ENCODE measurements around the gene BNC2.

Gene BNC2

GRCh38 chr9:16414451-16414850 is 456.0 kb downstream of the BNC2 start:
- no peak overlapping the region for H3K4me3 ChIP-seq (ENCODE audit: low read depth, low read length)
- no peak for DNase-seq (ENCODE audit: low read depth)
- no peak for TF ChIP-seq CTCF (IDR thresholded peaks at IDR 0.05; ENCODE audit: insufficient read depth, low read depth, low read length, missing control alignments)

DNA sequence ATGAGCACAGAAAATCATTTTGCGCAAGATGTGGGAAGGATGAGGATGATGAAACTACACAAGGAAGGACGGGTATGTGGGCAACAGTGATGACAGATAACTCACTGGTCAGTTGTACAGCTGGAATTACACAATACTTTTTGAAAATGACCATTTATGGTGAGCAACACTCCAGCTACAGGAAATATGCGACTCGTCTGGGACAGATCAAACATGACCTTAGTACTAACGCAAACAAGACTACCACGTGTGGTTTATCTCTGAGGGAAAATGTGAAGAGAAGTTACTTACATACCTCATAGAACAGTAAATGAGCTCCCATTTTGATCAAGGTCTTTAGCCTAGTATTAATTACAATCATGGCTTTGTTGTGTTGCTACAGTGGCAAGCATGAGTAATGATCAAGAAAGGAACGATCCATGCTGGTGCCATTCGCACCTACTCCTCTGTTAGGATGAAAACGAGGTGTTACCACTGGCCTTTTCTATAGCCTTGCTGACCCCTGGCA is 456.9 kb downstream of the BNC2 start:
- H3K4me3 ChIP-seq (ENCODE audit: low read depth, low read length), result no peak overlapping the region
- no peak for TF ChIP-seq CTCF (IDR thresholded peaks at IDR 0.05; ENCODE audit: insufficient read depth, low read depth, low read length, missing control alignments)
- no peak for DNase-seq (ENCODE audit: low read depth)

GRCh38 chr9:16412740-16413139 is 457.7 kb downstream of the BNC2 start:
- no peak for DNase-seq (ENCODE audit: low read depth)
- H3K4me3 ChIP-seq (ENCODE audit: low read depth, low read length), result no peak overlapping the region
- TF ChIP-seq CTCF (IDR thresholded peaks at IDR 0.05; ENCODE audit: insufficient read depth, low read depth, low read length, missing control alignments), result no peak

DNA sequence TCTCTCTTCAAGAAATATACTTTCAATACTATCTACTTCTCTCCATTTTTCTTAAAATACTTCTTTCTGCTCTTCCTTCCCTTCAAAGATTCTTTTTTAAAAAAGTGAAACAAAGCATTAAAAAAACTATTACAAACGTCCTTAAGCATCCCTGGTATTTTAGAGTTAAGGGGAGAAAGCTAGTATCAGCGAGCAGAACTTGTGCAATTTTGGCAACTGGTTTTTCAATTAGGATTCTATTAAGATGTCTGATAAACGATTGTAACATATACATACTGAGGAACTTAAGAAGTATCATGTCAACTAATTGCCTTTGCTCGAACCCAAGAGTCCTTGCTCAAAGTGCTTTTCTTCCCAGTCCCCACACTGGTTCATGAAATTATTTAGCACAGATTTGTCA is 459.2 kb downstream of the BNC2 start:
- no peak for TF ChIP-seq CTCF (IDR thresholded peaks at IDR 0.05; ENCODE audit: insufficient read depth, low read depth, low read length, missing control alignments)
- DNase-seq (ENCODE audit: low read depth), result no peak

GRCh38 chr9:16410601-16411280 is 459.7 kb downstream of the BNC2 start:
- no peak overlapping the region for H3K4me3 ChIP-seq (ENCODE audit: low read depth, low read length)
- no peak for TF ChIP-seq CTCF (IDR thresholded peaks at IDR 0.05; ENCODE audit: insufficient read depth, low read depth, low read length, missing control alignments)
- no peak for DNase-seq (ENCODE audit: low read depth)

More for the DNA sequence above, 459.2 kb downstream of the BNC2 start:
- H3K4me3 ChIP-seq (ENCODE audit: low read depth, low read length), result no peak overlapping the region

- TF ChIP-seq CTCF (IDR thresholded peaks at IDR 0.05; ENCODE audit: insufficient read depth, low read depth, low read length, missing control alignments), result no peak
- DNase-seq (ENCODE audit: low read depth), result no peak
- H3K4me3 ChIP-seq (ENCODE audit: low read depth, low read length), result no peak overlapping the region
Observed at GRCh38 chr9:16407617-16408016, 462.9 kb downstream of the BNC2 start.

Measured in GM12865 (cell line).